Measurements from ENCODE around the gene PNLIPRP3. TPM values are rescaled to one million over a fixed set of nuclear protein-coding genes. Genes with fewer than 3 reads are reported as not detected.

The PNLIPRP3 gene
- total RNA-seq, 1 experiment from 2014 or later = 13.6 TPM

DNA sequence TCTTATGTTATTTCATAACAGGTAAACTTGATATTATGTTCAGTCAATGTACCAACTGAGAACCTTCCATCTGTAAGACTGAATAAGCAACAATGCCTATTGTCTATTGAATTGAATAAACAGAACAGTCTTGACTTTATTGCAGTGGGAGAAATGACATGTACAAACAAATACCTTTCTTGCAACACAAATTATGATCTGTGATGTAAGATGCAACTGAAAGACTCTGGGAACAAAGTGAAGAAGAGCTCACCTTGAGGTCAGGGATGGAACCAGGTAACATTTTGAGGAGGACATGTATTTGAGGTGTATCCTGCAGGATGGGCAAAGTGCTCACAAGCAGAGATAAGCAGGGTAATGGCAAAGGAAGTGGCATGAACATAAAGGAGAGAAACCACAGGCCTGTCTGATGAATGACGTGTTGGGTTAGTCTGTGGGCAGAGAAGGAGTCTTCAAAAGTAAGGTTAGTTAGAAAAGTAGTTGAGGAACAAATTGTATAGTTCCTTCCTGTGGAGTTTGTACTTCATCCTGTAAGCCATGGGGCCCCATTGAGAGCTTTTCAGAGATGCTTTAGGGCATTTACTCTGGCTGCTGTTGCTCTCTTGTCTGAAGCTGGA, 9.5 kb downstream of the PNLIPRP3 start:
- in situ Hi-C loops (cut with HindIII; ENCODE audit: low pct_unique_long_range_greater_than_20kb, low sequenced_read_pairs) = no loop called here
- DNase-seq (ENCODE audit: low read depth, low spot score) = no peak

DNA sequence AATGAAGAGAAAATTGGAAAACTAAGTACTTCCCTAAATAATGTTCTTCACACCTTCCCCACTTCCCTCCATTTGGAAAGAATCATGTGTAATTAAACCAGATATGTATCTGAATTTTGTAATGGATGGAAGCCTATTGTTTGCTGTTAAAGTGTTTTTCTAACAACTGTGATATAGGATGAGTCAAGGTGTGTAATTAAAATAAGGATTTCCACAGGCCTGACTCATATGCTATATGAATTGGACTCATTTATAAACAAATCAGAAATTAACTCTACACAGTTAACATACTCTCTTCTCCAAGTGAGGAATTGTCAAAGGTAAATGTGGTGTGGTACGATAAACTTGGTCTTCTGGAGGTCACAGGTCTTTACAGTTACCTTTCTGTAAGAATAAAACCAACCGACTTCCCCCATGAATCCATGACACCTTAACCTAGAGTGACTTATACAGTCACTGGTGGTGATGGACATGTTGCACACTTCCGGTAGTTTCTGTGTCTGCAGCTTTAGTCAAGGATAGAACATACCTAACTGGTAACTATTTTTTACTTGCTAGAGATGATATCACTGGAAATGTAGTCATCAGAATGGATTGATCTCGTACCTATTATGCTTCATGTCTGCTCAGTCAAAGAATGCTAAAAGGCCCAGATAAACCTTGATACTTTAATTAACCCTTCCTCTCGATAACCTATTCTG, 12.8 kb downstream of the PNLIPRP3 start:
- in situ Hi-C loops (cut with HindIII; ENCODE audit: low pct_unique_long_range_greater_than_20kb, low sequenced_read_pairs) = no loop called here
- DNase-seq (ENCODE audit: low read depth, low spot score) = no peak

DNA sequence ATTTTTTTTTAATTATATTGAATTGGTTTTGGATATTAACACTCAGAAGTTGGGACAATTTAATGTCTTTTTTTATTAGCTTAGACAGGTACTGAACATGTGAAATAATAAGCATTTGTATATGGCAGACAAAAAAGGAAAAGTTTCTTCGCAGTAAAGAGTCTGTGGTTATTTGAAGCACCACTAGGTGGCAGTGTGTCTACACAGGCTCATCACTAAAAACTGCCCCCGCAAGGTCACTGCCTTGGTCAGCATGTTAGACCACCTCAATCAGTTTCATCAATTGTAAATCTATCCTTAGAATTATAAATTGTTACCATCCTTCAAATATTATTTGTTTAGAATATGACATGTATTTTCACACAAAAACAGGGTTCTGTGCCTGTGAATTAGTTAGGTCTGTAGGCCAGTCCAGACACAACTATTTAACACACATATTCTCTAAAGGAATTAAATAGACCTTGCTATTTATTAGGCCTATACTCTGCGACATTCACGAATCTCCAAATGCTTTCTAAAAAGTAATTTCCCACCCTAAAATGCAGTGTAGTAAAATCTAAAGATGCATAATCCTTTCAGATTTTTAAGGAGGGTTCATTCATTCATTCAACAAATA, 17.0 kb downstream of the PNLIPRP3 start:
- DNase-seq (ENCODE audit: low read depth, low spot score) = peak; percentile 54
- in situ Hi-C loops (cut with HindIII; ENCODE audit: low pct_unique_long_range_greater_than_20kb, low sequenced_read_pairs) = no loop called here

DNA sequence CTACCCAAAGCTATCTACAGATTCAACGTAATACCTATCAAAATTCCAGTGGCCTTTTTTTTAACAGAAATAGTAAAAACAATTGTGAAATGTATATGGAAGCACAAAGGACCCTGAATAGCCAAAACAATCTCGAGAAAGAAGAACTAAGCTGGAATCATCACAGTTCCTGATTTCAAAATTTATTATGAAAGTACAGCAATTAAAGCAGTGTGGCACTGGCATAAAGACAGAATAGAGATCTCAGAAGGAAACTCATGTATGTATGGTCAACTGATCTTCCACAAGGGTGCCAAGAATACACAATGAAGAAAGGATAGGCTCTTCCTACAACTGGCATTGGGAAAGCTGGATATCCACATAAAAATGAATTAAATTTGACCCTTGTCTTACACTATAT, 23.2 kb downstream of the PNLIPRP3 start:
- in situ Hi-C loops (cut with HindIII; ENCODE audit: low pct_unique_long_range_greater_than_20kb, low sequenced_read_pairs) = no loop called here
- peak; percentile 65 for DNase-seq (ENCODE audit: low read depth, low spot score)

DNA sequence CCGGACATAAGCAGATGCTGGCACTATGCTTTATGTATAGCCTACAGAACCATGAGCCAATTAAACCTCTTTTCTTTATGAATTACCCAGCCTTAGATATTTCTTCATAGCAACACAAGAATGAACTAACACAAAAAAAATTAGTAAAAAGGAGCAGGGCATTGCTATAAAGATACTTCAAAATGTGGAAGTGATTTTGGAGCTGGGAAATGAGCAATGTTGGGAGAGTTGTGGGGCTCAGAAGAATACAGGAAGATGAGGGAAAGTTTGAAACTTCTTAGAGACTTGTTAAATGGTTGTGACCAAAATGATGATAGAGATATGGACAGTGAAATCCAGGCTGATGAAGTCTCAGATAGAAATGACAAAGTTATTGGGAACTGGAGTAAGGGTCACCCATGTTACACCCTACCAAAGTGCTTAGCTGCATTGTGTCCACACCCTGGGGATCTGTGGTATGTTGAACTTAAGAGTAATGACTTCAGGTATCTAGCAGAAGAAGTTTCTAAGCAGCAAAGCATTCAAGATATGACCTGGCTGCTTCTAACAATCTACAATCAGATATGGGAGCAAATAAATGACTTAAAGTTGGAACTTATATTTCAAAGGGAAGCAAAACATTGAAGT, 24.2 kb downstream of the PNLIPRP3 start:
- DNase-seq (ENCODE audit: low read depth, low spot score) = no peak
- in situ Hi-C loops (cut with HindIII; ENCODE audit: low pct_unique_long_range_greater_than_20kb, low sequenced_read_pairs) = no loop called here

DNA sequence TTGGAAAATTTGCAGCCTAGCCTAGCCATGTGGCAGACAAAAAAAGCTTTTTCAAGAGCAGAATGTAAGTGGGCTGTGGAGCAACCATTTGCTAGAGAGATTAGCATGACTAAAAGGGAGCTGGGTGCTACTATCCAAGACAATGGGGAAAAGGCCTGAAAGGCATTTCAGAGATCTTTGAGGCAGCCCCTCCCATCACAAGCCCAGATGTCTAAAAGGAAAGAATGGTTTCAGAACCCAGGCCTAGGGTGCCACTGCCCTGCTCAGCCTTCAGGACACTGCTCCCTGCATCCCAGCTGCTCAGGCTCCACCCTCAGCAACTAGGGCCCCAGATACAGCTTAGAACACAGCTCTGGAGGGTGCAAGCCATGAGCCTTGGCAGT, 24.7 kb downstream of the PNLIPRP3 start:
- DNase-seq (ENCODE audit: low read depth, low spot score) = no peak
- in situ Hi-C loops (cut with HindIII; ENCODE audit: low pct_unique_long_range_greater_than_20kb, low sequenced_read_pairs) = no loop called here

DNA sequence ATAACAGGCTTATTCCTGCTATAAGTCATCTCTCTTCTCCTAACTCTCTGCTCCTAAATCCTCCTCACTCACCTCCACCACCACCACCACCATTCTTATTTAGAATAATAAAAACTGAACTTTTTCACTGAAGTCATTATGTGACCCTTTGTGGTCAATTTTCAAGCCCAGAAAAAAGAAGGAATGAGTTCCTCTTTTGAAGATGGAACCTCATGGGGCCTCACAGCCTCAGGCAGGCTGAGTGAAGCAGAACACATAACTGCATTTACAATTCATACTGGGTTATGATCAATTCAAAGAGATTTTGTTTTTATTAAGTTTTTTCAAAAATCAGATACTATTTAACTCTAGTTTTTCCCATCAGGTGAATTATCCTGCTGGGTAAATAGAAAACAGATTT, 29.8 kb downstream of the PNLIPRP3 start:
- in situ Hi-C loops (cut with HindIII; ENCODE audit: low pct_unique_long_range_greater_than_20kb, low sequenced_read_pairs) = no loop called here
- DNase-seq (ENCODE audit: low read depth, low spot score) = peak; percentile 69

DNA sequence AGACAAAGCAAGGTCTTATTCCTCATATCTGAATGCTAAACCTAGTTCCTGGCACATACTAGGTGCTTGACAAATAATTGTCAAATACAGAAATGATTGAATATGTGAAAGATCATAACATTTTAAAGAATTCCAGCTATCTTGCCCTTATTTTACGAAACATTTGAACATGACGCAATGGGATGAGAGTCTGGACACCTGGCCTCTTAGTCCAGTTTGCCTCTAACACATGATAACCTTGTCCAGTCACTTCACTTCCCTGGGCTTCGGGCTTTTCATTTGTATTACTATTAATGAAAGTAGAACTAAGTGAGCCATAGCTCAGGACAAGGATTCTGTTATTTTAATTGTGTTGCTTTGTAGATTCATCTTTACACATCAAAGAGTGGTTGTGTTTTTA, 32.6 kb downstream of the PNLIPRP3 start:
- in situ Hi-C loops (cut with HindIII; ENCODE audit: low pct_unique_long_range_greater_than_20kb, low sequenced_read_pairs) = no loop called here

DNA sequence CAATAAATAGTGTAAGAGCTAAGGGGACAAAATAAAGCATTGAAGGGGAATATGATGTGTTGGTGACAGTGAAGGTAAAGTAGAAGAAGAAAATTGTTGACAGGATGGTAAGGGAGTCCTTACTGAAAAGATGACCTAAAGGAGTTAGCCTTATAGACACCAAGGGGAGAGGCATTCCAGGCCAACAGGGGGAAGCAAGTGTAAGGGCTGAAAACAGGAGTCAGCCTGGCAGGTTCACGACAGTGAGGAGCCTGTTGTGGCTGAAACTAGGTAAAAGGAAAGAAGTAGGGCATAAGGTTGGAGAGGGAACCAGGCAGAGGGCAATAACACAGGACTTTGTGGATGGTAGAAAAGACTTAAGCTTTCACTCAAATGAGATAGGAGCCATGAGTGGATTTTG, 34.0 kb downstream of the PNLIPRP3 start:
- no peak for DNase-seq (ENCODE audit: low read depth, low spot score)
- in situ Hi-C loops (cut with HindIII; ENCODE audit: low pct_unique_long_range_greater_than_20kb, low sequenced_read_pairs) = no loop called here

More for the DNA sequence above, 32.6 kb downstream of the PNLIPRP3 start:
- DNase-seq (ENCODE audit: low read depth, low spot score) = no peak

DNA sequence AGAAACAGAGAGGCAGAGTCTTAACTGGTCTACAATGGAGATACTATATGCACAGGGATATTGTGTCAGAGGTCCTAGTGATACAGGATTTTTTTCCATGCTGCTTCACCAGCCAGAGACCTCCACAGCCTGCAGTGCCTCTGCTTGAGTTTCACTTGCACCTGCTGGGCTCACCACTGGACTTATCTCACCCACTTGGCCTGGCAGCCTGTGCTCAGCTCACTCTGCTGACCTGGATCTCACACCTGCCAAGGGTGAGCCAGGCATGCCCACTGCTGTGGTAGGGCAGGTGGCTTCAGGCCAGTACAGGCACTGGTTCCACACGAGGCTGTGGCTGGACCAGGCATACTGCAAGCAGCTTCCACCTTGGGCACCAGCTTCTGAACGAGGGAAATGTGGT, 36.6 kb downstream of the PNLIPRP3 start:
- DNase-seq (ENCODE audit: low read depth, low spot score) = no peak
- in situ Hi-C loops (cut with HindIII; ENCODE audit: low pct_unique_long_range_greater_than_20kb, low sequenced_read_pairs) = no loop called here

DNA sequence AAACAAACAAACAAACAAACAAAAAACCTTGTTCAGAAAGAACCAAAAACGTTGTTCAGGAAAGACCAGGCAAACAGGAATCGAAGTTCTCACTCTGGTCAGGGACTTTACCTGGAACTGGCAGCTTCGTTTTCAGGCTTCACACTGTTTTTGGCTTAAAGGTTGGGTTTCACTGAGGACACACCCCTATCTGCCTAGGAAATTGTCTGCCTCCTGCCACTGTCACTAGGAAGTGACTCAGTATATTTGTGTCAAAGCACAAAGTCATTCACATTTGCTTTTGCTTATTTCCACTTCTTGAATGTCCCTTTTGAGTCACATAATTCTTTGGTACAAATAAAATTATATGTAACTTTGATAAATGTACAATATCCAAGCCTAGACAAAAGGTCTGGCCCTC, 37.9 kb downstream of the PNLIPRP3 start:
- no peak for DNase-seq (ENCODE audit: low read depth, low spot score)
- in situ Hi-C loops (cut with HindIII; ENCODE audit: low pct_unique_long_range_greater_than_20kb, low sequenced_read_pairs) = no loop called here

DNA sequence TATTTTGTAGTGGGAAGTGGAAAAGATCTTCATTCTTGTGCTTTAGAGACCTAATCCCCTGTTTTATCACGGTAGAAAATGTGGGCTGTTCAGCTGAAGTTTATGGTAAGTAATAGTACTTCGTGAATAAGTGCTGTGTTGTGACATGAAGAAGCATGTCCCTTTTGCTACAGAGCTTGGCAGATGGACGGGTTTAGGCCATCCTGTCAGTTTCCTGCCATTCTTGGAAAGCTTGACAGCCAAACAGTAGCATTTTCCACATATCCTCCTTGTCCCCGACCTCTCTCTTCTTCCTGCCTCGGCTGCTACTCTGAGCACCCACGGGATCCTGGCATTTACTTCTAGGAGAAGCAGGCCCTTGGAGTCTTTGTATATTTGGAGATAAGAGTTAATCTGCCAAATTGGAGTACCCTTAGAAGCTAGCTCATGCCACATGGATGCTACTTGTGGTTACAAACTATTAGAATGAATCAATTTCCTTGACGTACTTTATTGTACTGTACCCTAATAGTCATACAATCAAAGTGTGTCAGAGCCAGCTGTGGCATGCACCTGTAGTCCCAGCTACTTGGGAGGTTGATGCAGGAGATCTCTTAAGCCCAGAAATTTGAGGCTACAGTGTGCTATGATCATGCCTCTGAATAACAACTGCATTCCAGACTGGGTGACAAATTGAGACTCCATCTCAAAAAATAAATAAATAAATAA, 39.2 kb downstream of the PNLIPRP3 start:
- in situ Hi-C loops (cut with HindIII; ENCODE audit: low pct_unique_long_range_greater_than_20kb, low sequenced_read_pairs) = no loop called here

DNA sequence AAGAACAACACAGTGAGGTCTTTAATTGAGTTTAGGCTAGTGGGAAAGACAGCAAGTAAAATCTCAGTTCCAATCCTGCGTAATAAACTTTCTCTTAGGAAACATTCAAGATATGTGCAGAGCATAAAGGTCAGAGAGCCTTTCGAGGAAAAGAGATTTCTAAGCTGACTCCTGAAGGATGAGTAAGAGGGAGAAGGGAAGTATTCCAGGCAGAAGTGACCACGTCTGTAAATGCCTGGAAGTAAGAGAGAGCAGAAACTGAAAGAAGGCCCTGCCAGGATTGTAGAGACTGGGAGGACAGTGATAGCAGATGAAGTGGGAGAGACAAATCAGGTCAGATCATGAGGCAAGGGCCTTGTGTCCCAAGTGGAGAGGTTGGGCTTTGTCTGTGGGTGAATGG, 41.8 kb downstream of the PNLIPRP3 start:
- no peak for DNase-seq (ENCODE audit: low read depth, low spot score)
- in situ Hi-C loops (cut with HindIII; ENCODE audit: low pct_unique_long_range_greater_than_20kb, low sequenced_read_pairs) = no loop called here

More for the DNA sequence above, 39.2 kb downstream of the PNLIPRP3 start:
- DNase-seq (ENCODE audit: low read depth, low spot score) = no peak

DNA sequence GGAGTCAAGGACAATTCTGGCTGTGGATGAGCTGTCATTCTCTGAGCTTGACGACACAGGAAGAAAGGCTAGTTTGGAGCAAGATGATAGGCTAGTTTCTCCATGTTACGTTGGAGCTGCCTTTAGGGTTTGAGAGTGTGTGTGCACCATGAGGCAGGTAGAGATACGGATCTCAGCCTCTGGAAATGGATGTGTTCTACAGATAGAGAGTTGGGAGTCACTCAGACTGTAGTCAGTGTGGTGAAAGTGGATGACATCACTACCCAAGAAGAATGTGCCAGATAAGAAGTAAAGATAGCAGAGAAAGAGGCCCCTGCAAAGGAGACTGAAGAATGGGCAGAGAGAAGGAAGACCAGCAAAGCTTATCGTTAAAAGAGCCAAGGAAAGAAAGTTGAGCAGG, 42.4 kb downstream of the PNLIPRP3 start:
- no peak for DNase-seq (ENCODE audit: low read depth, low spot score)
- in situ Hi-C loops (cut with HindIII; ENCODE audit: low pct_unique_long_range_greater_than_20kb, low sequenced_read_pairs) = no loop called here

DNA sequence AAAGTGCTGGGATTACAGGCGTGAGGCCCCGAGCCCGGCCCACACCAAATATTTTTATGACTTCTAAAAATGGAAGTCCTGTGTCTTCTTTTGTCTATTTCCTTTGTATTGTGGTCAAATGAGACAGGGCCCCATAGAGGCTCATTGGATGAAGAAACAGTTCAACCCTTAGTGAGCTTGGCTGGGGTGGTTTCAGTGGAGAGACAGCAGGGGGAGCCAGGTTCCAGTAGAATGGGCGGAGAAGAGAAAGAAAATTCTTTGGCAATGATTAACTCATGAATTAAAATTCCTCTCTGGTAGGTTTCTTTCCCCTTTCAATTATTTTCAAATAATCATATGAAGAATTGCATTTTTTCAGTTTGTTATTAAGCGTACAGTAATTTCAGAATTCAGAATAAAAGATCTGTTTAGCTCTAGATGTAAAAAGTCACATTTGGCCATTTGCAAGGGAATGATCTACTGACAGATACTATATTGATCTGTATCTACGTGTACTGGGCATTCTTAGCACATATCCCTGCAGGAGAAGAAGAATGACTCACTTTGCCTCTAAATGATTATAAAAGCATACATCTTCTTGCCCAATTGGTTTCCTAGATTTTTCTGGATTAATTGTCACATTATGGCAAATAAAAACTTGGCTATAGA, 43.2 kb downstream of the PNLIPRP3 start:
- peak; percentile 69 for DNase-seq (ENCODE audit: low read depth, low spot score)
- in situ Hi-C loops (cut with HindIII; ENCODE audit: low pct_unique_long_range_greater_than_20kb, low sequenced_read_pairs) = no loop called here

DNA sequence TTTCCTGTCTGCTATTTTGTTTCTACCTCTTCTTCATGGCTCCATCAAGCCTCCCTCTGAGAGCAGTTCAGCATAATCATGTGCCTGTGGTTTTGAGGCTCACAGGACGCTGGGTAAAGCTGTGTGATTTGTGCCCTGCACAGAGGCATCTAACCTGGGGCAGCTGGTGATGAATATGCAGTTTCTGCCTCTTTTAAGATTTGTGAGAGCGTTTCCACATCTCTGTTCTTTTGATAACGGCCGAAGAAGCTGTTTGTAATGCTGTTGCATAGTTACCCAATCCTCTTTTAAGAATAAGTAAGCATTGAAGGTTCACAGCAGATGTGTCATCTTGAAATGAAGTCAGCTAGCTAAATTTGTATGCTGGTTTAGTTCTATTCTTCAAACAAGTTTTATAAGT, 45.2 kb downstream of the PNLIPRP3 start:
- in situ Hi-C loops (cut with HindIII; ENCODE audit: low pct_unique_long_range_greater_than_20kb, low sequenced_read_pairs) = no loop called here
- DNase-seq (ENCODE audit: low read depth, low spot score) = no peak

DNA sequence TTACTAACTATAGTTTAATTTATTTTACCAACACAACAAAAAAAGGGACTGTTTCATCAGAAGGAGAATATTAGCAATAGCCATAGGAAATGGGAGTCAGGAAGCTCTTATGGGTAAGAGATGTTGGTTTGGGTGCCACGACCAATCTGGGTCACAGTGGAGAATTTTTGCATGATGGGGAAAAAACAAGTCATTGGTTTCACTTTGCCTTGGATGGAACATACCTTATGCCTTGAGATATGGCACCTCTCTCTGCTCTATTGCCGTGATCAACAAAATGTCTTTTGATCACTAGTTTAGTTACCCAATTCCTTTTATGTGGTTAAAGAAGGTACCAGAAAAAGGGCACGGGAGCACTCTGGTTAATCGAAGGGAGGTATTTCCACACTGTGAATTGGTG, 48.2 kb downstream of the PNLIPRP3 start:
- DNase-seq (ENCODE audit: low read depth, low spot score) = no peak
- in situ Hi-C loops (cut with HindIII; ENCODE audit: low pct_unique_long_range_greater_than_20kb, low sequenced_read_pairs) = no loop called here

DNA sequence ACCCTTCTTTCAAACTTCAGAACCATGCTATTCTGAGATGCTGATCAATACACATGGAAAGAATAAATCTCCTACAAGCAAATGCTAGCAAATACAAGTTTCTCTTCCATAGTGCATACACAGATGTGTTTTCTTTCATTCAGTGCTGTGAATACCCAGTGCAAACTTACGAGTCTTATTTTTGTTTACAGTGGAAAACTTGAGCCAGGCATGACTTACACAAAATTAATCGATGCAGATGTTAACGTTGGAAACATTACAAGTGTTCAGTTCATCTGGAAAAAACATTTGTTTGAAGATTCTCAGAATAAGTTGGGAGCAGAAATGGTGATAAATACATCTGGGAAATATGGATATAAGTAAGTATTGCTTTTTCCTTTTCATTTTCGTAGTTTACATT, 48.8 kb downstream of the PNLIPRP3 start:
- in situ Hi-C loops (cut with HindIII; ENCODE audit: low pct_unique_long_range_greater_than_20kb, low sequenced_read_pairs) = no loop called here
- DNase-seq (ENCODE audit: low read depth, low spot score) = no peak

Data from SK-MEL-5 (cell line).